ENCODE data around the gene TRIM5.
"Not testable (repeated sequence)": the region's sequence is repeated elsewhere in the genome, so short reads cannot be mapped to it uniquely, and the experiment has no call there.

The TRIM5 gene

DNA sequence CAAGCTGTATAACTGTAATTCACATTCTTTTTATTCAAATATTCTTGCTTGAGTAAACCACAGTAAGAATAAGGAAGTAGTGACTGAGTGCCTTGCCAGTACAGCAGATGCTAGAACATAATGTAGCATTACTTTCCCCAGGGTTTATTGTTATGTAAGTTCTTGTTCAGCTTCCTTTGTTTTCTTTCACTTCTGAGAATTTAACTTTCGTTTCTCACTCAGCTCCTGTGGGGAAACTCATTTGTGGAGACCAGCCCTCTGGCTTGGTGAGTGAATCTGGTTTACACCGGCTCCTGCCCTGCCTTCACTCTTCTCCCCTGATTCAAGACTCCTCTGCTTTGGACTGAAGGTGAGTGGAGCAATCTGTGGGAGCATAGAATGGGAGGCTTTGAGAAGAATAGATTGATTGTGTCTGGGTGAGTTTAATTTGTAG is 4.7 kb upstream of the TRIM5 start, which contains the start of gene TRIM22:
TRIM22 (plus strand) TSS at position 240 of the 433 bp plus-strand sequence. CDS start 6,443 bp downstream, outside the sequence.
- in situ Hi-C loops (cut with MboI; ENCODE audit: low sequenced_read_pairs): no loop called here

DNA sequence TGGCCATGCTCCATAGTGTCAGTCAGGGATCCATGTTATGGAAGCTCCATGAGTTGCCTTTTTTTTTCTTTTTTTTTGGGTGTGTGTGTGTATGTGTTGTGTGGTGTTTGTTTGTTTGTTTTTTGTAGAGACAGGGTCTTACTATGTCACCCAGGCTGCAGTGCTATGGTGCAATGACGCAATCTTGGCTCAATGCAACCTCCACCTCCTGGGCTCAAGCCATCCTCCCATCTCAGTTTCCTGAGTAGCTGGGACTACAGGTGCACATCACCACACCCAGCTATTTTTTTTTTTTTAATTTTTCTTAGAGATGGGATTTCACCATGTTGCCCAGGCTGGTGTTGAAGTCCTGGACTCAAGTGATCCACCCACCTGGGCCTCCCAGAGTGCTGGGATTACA is 3.6 kb upstream of the TRIM5 start:
- in situ Hi-C loops (cut with MboI; ENCODE audit: low sequenced_read_pairs): no loop called here

DNA sequence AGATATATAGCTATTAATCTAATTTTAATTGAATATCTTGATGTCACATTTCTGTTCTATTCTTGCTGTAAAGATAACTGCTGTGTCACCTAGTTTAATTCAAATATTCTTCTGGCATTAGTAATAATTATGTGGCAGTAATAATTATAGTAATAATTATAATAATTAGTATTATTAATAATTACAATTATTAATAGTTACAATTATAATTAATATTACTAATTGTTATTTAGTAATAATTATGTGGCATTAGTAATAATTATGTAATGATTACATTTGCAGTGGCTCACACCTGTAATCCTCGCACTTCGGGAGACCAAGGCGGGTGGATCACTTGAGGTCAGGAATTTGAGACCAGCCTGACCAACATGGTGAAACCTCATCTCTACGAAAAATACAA is 1.6 kb upstream of the TRIM5 start:
- in situ Hi-C loops (cut with MboI; ENCODE audit: low sequenced_read_pairs): no loop called here

DNA sequence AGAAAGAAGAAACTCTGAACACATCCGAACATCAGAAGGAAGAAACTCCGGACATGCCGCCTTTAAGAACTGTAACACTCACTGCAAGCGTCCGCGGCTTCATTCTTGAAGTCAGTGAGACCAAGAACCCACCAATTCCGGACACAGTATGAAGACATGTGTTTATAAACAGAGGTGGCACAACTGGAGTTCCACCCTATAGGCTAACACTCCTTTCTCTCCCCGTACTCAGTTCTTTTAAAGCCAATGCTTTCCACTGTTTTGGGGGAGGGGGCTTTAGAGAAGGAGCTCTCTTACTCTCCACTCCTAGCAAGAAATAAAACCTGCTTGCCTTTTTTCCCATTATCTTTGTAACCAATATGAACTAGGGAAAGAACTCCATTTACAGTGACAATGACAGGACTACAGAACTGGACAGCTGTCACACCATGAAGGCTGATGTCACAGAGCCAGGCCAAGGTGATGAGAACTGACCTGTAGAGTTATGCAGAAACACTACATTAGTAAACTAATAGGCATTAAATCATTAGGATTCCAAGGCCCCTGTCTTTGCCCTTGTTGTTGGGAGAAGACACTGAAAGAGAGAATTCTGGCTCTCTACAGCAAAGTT is 733 bp downstream of the TRIM5 start:
- in situ Hi-C loops (cut with MboI; ENCODE audit: low sequenced_read_pairs): no loop called here

DNA sequence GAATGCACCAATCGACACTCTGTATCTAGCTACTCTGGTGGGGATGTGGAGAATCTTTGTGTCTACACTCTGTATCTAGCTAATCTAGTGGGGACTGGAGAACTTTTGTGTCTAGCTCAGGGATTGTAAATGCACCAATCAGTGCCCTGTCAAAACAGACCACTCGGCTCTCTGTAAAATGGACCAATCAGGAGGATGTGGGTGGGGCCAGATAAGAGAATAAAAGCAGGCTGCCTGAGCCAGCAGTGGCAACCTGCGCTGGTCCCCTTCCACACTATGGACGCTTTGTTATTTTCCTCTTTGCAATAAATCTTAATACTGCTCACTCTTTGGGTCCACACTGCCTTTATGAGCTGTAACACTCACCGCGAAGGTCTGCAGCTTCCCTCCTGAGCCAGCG is 1.3 kb downstream of the TRIM5 start:
- in situ Hi-C loops (cut with MboI; ENCODE audit: low sequenced_read_pairs): not testable (repeated sequence)

DNA sequence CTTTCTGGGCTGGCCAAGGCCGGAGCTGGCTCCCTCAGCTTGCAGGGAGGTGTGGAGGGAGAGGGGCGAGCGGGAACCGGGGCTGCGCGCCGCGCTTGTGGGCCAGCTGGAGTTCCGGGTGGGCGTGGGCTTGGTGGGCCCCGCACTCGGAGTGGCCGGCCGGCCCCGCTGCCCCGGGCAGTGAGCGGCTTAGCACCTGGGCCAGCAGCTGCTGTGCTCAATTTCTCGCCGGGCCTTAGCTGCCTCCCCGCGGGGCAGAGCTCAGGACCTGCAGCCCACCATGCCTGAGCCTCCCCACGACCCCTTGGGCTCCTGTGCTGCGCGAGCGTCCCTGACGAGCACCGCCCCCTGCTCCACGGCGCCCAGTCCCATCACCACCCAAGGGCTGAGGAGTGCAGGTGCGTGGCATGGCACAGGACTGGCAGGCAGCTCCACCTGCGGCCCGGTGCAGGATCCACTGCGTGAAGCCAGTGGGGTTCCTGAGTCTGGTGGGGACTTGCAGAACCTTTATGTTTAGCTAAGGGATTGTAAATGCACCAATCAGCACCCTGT is 1.9 kb downstream of the TRIM5 start:
- in situ Hi-C loops (cut with MboI; ENCODE audit: low sequenced_read_pairs): not testable (repeated sequence)

DNA sequence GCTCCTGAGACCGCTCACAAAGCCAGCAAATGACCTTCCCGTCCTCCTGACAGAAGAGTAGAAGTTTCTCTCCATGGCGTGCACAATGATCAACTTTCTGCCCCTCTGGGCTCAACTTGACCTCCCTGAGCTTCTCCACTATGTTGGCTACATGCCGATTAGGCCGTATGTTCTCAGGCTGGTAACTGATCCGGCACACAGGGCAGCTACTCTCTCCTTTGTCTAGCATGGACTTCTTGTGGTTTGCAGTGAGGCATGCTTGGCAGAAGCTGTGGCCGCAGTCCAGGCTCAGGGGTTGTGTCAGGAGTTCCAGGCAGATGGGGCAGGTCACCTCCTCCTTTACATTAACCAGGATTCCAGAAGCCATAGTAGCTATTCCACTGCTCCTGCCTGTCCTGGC is 5.1 kb downstream of the TRIM5 start:
- in situ Hi-C loops (cut with MboI; ENCODE audit: low sequenced_read_pairs): no loop called here

GRCh38 chr11:5674391-5674790 is 10.5 kb downstream of the TRIM5 start:
- in situ Hi-C loops (cut with MboI; ENCODE audit: low sequenced_read_pairs): no loop called here

- in situ Hi-C loops (cut with MboI; ENCODE audit: low sequenced_read_pairs): no loop called here
These were observed 13.0 kb downstream of the TRIM5 start for GRCh38 chr11:5671831-5672230.

GRCh38 chr11:5666402-5666793 is 18.5 kb downstream of the TRIM5 start:
- in situ Hi-C loops (cut with MboI; ENCODE audit: low sequenced_read_pairs): no loop called here

DNA sequence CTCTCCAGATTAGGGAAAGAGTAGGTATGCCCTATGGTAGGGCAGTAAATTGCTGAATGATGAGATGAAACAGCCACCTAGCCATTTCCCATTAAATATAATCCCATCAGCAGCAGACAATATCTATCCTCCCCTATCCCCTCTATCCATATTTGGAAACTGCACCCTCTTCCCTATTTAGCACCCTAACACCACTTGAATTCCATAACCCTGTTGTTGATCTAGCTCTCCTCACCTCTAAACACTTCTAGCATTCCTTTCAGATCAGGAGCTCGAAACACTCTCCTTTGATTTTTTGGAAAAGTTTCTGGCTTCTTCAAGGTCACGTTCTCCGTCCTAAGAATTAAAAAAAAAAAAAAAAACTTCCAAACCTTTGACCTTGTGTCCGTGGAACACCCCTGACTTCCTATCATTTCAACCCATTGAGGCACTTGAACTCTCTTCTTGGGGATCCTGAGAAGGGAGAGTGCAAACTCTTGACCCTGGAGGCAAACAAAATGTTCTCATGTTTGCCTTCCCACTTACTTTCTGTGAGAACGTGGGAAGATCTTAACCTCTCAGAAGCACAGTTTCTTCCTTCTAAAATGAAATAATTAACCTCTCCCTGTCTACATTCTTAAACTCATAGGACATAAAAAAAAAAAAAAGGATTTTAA is 19.0 kb downstream of the TRIM5 start:
- in situ Hi-C loops (cut with MboI; ENCODE audit: low sequenced_read_pairs): no loop called here

DNA sequence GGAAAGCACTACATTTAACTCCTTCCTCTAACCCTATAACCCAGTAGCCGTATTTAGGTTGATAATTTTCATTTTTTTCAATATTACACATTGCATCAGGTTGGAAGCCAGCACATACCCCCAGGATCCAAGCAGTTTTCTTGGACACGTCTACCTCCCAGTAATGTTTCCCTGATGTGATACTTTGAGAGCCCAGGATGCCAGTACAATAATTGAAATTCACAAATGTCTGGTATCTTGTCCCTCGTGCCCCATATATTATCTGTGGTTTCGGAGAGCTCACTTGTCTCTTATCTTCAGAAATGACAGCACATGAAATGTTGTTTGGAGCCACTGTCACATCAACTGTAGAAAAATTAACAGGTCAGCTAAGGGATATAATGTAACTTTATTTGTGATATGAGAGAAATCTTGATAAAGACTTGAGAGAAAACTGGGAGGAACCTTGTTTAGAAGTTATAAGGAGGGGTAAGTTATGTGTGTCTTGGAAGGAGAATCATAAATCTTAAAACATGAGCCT is 19.8 kb downstream of the TRIM5 start:
- in situ Hi-C loops (cut with MboI; ENCODE audit: low sequenced_read_pairs): no loop called here

- in situ Hi-C loops (cut with MboI; ENCODE audit: low sequenced_read_pairs): no loop called here
These were observed 21.4 kb downstream of the TRIM5 start for GRCh38 chr11:5663511-5663910.

DNA sequence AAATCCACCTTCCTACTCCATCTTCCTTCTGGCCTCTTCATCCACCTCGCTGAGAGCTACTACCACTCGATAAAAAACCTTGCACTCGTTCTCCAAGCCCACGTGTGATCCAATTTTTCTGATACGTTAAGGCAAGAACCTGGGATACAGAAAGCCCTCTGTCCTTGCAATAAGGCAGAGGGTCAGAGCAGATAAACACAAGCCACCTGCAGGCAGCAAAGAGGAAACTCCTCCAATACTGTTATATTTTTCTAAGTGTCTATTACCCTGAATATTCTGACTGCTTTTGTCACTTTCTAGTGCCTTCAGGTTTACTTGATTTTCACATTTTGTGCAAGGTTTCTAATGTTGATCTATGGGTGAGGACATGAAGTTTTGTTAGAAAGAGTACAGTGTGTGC is 26.6 kb downstream of the TRIM5 start:
- in situ Hi-C loops (cut with MboI; ENCODE audit: low sequenced_read_pairs): no loop called here

DNA sequence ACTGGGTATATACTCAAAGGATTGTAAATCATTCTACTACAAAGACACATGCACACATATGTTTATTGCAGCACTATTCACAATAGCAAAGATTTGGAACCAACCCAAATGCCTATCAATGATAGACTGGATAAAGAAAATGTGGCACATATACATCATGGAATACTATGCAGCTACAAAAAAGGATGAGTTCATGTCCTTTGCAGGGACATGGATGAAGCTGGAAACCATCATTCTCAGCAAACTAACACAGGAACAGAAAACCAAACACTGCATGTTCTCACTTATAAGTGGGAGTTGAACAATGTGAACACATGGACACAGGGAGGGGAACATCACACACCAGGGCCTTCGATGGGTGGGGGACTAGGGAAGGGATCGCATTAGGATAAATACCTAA is 27.9 kb downstream of the TRIM5 start:
- in situ Hi-C loops (cut with MboI; ENCODE audit: low sequenced_read_pairs): not testable (repeated sequence)

GRCh38 chr11:5655474-5655873 is 29.4 kb downstream of the TRIM5 start:
- in situ Hi-C loops (cut with MboI; ENCODE audit: low sequenced_read_pairs): no loop called here

- in situ Hi-C loops (cut with MboI; ENCODE audit: low sequenced_read_pairs): no loop called here
These were observed 38.7 kb downstream of the TRIM5 start for GRCh38 chr11:5646139-5646538.

GRCh38 chr11:5643585-5643984 is 41.3 kb downstream of the TRIM5 start:
- in situ Hi-C loops (cut with MboI; ENCODE audit: low sequenced_read_pairs): no loop called here

- in situ Hi-C loops (cut with MboI; ENCODE audit: low sequenced_read_pairs): no loop called here
These were observed 44.9 kb downstream of the TRIM5 start for GRCh38 chr11:5639953-5640352.

DNA sequence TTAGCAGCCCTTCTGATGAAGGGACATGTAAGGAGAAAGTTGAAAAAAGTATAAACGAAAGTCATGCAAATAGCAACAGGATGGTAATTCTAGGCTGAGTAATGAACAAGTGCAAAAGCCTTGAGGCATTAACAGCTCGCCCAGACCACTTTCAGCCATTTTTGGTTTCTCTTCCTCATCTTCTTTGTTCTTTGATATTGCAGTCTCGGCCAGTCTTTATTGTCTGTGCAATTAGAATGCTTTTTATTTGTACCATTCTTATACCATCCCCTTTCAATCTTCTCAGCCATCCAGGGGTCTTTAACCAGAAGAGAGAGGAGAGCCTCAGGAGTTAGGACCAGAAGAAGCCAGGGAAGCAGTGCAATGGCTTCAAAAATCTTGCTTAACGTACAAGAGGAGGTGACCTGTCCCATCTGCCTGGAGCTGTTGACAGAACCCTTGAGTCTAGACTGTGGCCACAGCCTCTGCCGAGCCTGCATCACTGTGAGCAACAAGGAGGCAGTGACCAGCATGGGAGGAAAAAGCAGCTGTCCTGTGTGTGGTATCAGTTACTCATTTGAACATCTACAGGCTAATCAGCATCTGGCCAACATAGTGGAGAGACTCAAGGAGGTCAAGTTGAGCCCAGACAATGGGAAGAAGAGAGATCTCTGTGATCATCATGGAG is 52.8 kb downstream of the TRIM5 start:
- in situ Hi-C loops (cut with MboI; ENCODE audit: low sequenced_read_pairs): no loop called here

GRCh38 chr11:5631417-5631816 is 53.5 kb downstream of the TRIM5 start:
- in situ Hi-C loops (cut with MboI; ENCODE audit: low sequenced_read_pairs): no loop called here

- in situ Hi-C loops (cut with MboI; ENCODE audit: low sequenced_read_pairs): no loop called here
These were observed 58.7 kb downstream of the TRIM5 start for GRCh38 chr11:5626196-5626595.

Data from HL-60/S4 treated with phorbol 12-myristate 13-acetate at 8.2 ng/mL for 4 days and 3 days (cell line).